ENCODE results near the gene LAMC2.

Gene LAMC2

GRCh38 chr1:183215076-183215720, 29.1 kb downstream of the LAMC2 start:
- DNase-seq = no peak

GRCh38 chr1:183215936-183216335, 29.9 kb downstream of the LAMC2 start:
- DNase-seq = no peak

- no peak for DNase-seq
These were observed 32.1 kb downstream of the LAMC2 start for GRCh38 chr1:183218027-183218618.

- DNase-seq = peak in 1 of 3 donors; percentile 11
These were observed 33.0 kb downstream of the LAMC2 start for GRCh38 chr1:183218971-183219615.

GRCh38 chr1:183219616-183220009, 33.5 kb downstream of the LAMC2 start:
- DNase-seq = no peak

- no peak for DNase-seq
These were observed 36.8 kb downstream of the LAMC2 start for GRCh38 chr1:183222909-183223308.

GRCh38 chr1:183223467-183223866, 37.4 kb downstream of the LAMC2 start:
- no peak for DNase-seq

GRCh38 chr1:183226361-183226760, 40.3 kb downstream of the LAMC2 start:
- no peak for DNase-seq

GRCh38 chr1:183226963-183227362, 40.9 kb downstream of the LAMC2 start:
- DNase-seq = no peak

- peak; percentile 41 to 69 (median 65) for DNase-seq
These were observed 41.6 kb downstream of the LAMC2 start for GRCh38 chr1:183227422-183228346.

GRCh38 chr1:183228347-183229220, 42.5 kb downstream of the LAMC2 start:
- DNase-seq = no peak

- DNase-seq = no peak
These were observed 44.3 kb downstream of the LAMC2 start for GRCh38 chr1:183230413-183230812.

GRCh38 chr1:183231545-183231944, 45.5 kb downstream of the LAMC2 start:
- no peak for DNase-seq

GRCh38 chr1:183233113-183233512, 47.0 kb downstream of the LAMC2 start:
- DNase-seq = no peak

- DNase-seq = peak; percentile 73 to 85 (median 78)
These were observed 48.8 kb downstream of the LAMC2 start for GRCh38 chr1:183234660-183235476.

- DNase-seq = no peak
These were observed 49.4 kb downstream of the LAMC2 start for GRCh38 chr1:183235503-183235902.

- DNase-seq = no peak
These were observed 50.2 kb downstream of the LAMC2 start for GRCh38 chr1:183236158-183236725.

GRCh38 chr1:183237046-183237445, 51.0 kb downstream of the LAMC2 start:
- no peak for DNase-seq

- DNase-seq = peak; percentile 28 to 42 (median 31)
These were observed 52.0 kb downstream of the LAMC2 start for GRCh38 chr1:183238071-183238470.

GRCh38 chr1:183239220-183239742, 53.2 kb downstream of the LAMC2 start:
- no peak for DNase-seq
